Activated CD4-positive, alpha-beta T cell treated with anti-CD3 and anti-CD28 coated beads, Interleukin-2, amount 50 U/mL, for 24 hours (primary cell): Measurements from ENCODE around the gene CRELD2.
A peak's percentile ranks its signal among the peaks of the same experiment; 100 is the strongest.

Experiments used
- DNase-seq, 2 donors: peaks; one replicate each; pipeline ENCODE4 v3.0.0-alpha.2; 2020; ENCODE audit warnings: low read depth in 1 of 2, low spot score in 1 of 2

The CRELD2 gene

GRCh38 chr22:49917974-49918910 is at the start of gene CRELD2, which contains the start of gene ALG12:
CRELD2 (plus strand) TSS chr22:49918634; CDS start chr22:49918770, 136 bp downstream.
ALG12 (minus strand) TSS chr22:49918438; CDS start chr22:49913765, 4,673 bp downstream.
- peak; percentile 92 to 97 for DNase-seq

GRCh38 chr22:49869086-49869830 is 49.2 kb upstream of the CRELD2 start:
- DNase-seq, result no peak

- no peak for DNase-seq
These were observed 48.4 kb upstream of the CRELD2 start for GRCh38 chr22:49869845-49870712.

- DNase-seq, result no peak
These were observed 47.0 kb upstream of the CRELD2 start for GRCh38 chr22:49871482-49871881.

GRCh38 chr22:49872347-49872746 is 46.1 kb upstream of the CRELD2 start:
- no peak for DNase-seq

GRCh38 chr22:49873228-49873940 is 45.0 kb upstream of the CRELD2 start:
- DNase-seq, result no peak

GRCh38 chr22:49877642-49878041 is 40.8 kb upstream of the CRELD2 start:
- no peak for DNase-seq

GRCh38 chr22:49878206-49878605 is 40.2 kb upstream of the CRELD2 start:
- no peak for DNase-seq

GRCh38 chr22:49879871-49880270 is 38.6 kb upstream of the CRELD2 start:
- no peak for DNase-seq

GRCh38 chr22:49880281-49880680 is 38.2 kb upstream of the CRELD2 start:
- no peak for DNase-seq

GRCh38 chr22:49881856-49882255 is 36.6 kb upstream of the CRELD2 start:
- DNase-seq, result no peak

GRCh38 chr22:49882519-49883293 is 35.7 kb upstream of the CRELD2 start:
- no peak for DNase-seq

- DNase-seq, result no peak
These were observed 35.2 kb upstream of the CRELD2 start for GRCh38 chr22:49883294-49883640.

- DNase-seq, result no peak
These were observed 34.4 kb upstream of the CRELD2 start for GRCh38 chr22:49884075-49884474.

GRCh38 chr22:49884503-49885260 is 33.8 kb upstream of the CRELD2 start:
- DNase-seq, result no peak

GRCh38 chr22:49885281-49885680 is 33.2 kb upstream of the CRELD2 start:
- no peak for DNase-seq

GRCh38 chr22:49885881-49886280 is 32.6 kb upstream of the CRELD2 start:
- no peak for DNase-seq

- DNase-seq, result no peak
These were observed 31.9 kb upstream of the CRELD2 start for GRCh38 chr22:49886346-49887063.
